ENCODE data around the gene MYOM1.

GRCh38 chr18:3054214-3054613 is 165.6 kb downstream of the MYOM1 start:
- TF ChIP-seq EZH2 (IDR thresholded peaks at IDR 0.05), result no peak
- TF ChIP-seq POLR2AphosphoS5 (IDR thresholded peaks at IDR 0.05; ENCODE audit: borderline replicate concordance, low read depth, low read length), result no peak

Measured in SK-N-MC (cell line).